Endothelial cell of umbilical vein (primary cell): ENCODE data around the gene CDK18. TPM values are rescaled to one million over a fixed set of nuclear protein-coding genes. Genes with fewer than 3 reads are reported as not detected.

Source experiments
- BruUV-seq: library from RNA; stranded (reverse); fragments of 400-500 nt; replicated peaks from 2 replicates; lab custom pipeline; 2021; lab: Mats Ljungman, UMichigan
- CTCF ChIA-PET: fragments of 300-600, 350-600 bp; sonication (Branson Sonifier 250); formaldehyde crosslinking; loops from one replicate; lab custom pipeline; 2021; ENCODE audit warnings: antibody characterized with exemption, inconsistent platforms; lab: Charles Lee
- POLR2A ChIA-PET: fragments of 300-600, 350-600 bp; sonication (Branson Sonifier 250); formaldehyde crosslinking; loops from one replicate; lab custom pipeline; 2021; ENCODE audit warnings: antibody characterized with exemption, inconsistent platforms; lab: Charles Lee
- DNase-seq: peaks from one replicate; pipeline ENCODE4 v3.0.0-alpha.2; 2011; ENCODE audit warnings: low read depth, low spot score
- FAIRE-seq: peaks from 2 replicates; lab custom pipeline; 2011; peaks lifted over from hg19 to GRCh38; lab: Jason Lieb, UNC
- H2AFZ ChIP-seq: 2 replicates; pipeline ENCODE4 v1.6.0; 2012; ENCODE audit warnings: low read depth, low read length, control low read depth, inconsistent platforms
- H3K27ac ChIP-seq: 2 replicates; pipeline ENCODE4 v1.5.1; 2011; ENCODE audit warnings: low read depth, mild to moderate bottlenecking, control low read depth, low read length, moderate library complexity; ENCODE audit not compliant: insufficient read depth
- H3K27me3 ChIP-seq, 2 experiments: 2 replicates each; pipeline versions ENCODE4 v1.6.0 to v1.6.1; 2011; ENCODE audit warnings: low read length in 2 of 2, mixed read lengths in 1 of 2; ENCODE audit not compliant: control insufficient read depth in 2 of 2, insufficient read depth in 2 of 2
- H3K36me3 ChIP-seq, 2 experiments: 2 replicates in 1 of 2; 3 replicates in 1 of 2; pipeline ENCODE4 v1.5.1; 2011; ENCODE audit warnings: low read length in 2 of 2, mild to moderate bottlenecking in 1 of 2, moderate library complexity in 1 of 2; ENCODE audit not compliant: control insufficient read depth in 2 of 2, insufficient read depth in 2 of 2; ENCODE audit errors: extremely low read depth in 1 of 2
- H3K4me1 ChIP-seq: 3 replicates; pipeline ENCODE4 v1.5.1; 2011; ENCODE audit warnings: mild to moderate bottlenecking, low read length; ENCODE audit not compliant: control insufficient read depth, insufficient read depth; ENCODE audit errors: extremely low read depth
- H3K4me2 ChIP-seq: 2 replicates; pipeline ENCODE4 v1.6.1; 2011; ENCODE audit warnings: low read length, control low read depth, mixed read lengths; ENCODE audit not compliant: insufficient read depth
- H3K4me3 ChIP-seq, 3 experiments: fragments of 200-600 bp in 1 of 3; sonication (generic), shearing (Covaris generic) in 1 of 3; replicated peaks in 1 of 3; 2 replicates each; pipeline ENCODE4 v1.5.1; 2011 to 2016; ENCODE audit warnings: control low read depth in 3 of 3, low read length in 3 of 3, mild to moderate bottlenecking in 2 of 3, inconsistent platforms in 1 of 3, low read depth in 1 of 3, moderate library complexity in 1 of 3; ENCODE audit not compliant: insufficient read depth in 1 of 3
- H3K79me2 ChIP-seq: 2 replicates; pipeline ENCODE4 v1.6.0; 2012; ENCODE audit warnings: low read length, inconsistent platforms; ENCODE audit not compliant: control insufficient read depth, insufficient read depth
- H3K9ac ChIP-seq: replicated peaks from 2 replicates; pipeline ENCODE3; 2011; ENCODE audit warnings: low read length, control low read depth; ENCODE audit not compliant: insufficient read depth; ENCODE audit errors: extremely low read depth
- H3K9me1 ChIP-seq: replicated peaks from 3 replicates; pipeline ENCODE4 v1.6.0; 2011; ENCODE audit warnings: mild to moderate bottlenecking, low read length; ENCODE audit not compliant: control insufficient read depth, insufficient read depth; ENCODE audit errors: extremely low read depth
- H3K9me3 ChIP-seq: replicated peaks from 2 replicates; pipeline ENCODE4 v1.5.1; 2012; ENCODE audit warnings: low read length, inconsistent platforms; ENCODE audit not compliant: control insufficient read depth, insufficient read depth
- H4K20me1 ChIP-seq: replicated peaks from 2 replicates; pipeline ENCODE3; 2011; ENCODE audit warnings: mild to moderate bottlenecking, low read length; ENCODE audit not compliant: control insufficient read depth, insufficient read depth; ENCODE audit errors: extremely low read depth
- EZH2 ChIP-seq: IDR thresholded peaks from 2 replicates; pipeline ENCODE4 v1.6.1; 2012; ENCODE audit warnings: borderline replicate concordance, low read depth, mild to moderate bottlenecking, moderate library complexity, low read length, inconsistent platforms; ENCODE audit not compliant: severe bottlenecking
- FOS ChIP-seq: IDR thresholded peaks from 2 replicates; pipeline ENCODE4 v1.6.1; 2011; ENCODE audit warnings: mild to moderate bottlenecking, low read length, moderate library complexity, borderline replicate concordance; ENCODE audit not compliant: insufficient read depth
- GATA2 ChIP-seq: IDR thresholded peaks from 2 replicates; pipeline ENCODE4 v1.7.0; 2011; ENCODE audit warnings: low read depth, mild to moderate bottlenecking, moderate library complexity, mixed read lengths, low read length; ENCODE audit not compliant: insufficient read length, insufficient read depth
- JUN ChIP-seq: IDR thresholded peaks from 2 replicates; pipeline ENCODE4 v1.6.1; 2011; ENCODE audit warnings: borderline replicate concordance, low read depth; ENCODE audit not compliant: insufficient read length, insufficient read depth
- MAX ChIP-seq: IDR thresholded peaks from 2 replicates; pipeline ENCODE4 v1.6.1; 2011; ENCODE audit not compliant: insufficient read depth, insufficient read length
- MYC ChIP-seq: IDR thresholded peaks from one replicate; pipeline ENCODE4 v1.6.1; 2011; ENCODE audit warnings: mild to moderate bottlenecking, low read depth, low read length
- POLR2A ChIP-seq: IDR thresholded peaks from 2 replicates; pipeline ENCODE4 v1.6.1; 2012; ENCODE audit warnings: low read depth, mild to moderate bottlenecking, control low read depth, low read length
- POLR2AphosphoS5 ChIP-seq: IDR thresholded peaks from 2 replicates; pipeline ENCODE4 v1.6.1; 2012; ENCODE audit warnings: low read depth, mild to moderate bottlenecking, control low read depth, low read length, moderate library complexity; ENCODE audit not compliant: insufficient read depth
- dilution Hi-C: fragments of 300-500 bp; cut with MboI; formaldehyde crosslinking; loops from one replicate; pipeline ENCODE4 v1.15.0; 2019; ENCODE audit warnings: low sequenced_read_pairs; ENCODE audit not compliant: extremely low pct_ligation_motif_present
- intact Hi-C: fragments of 100-400 bp; cut with micrococcal nuclease; formaldehyde crosslinking; loops from one replicate; pipeline ENCODE4 v1.10.0; 2022
- polyA plus RNA-seq, 4 experiments: library from polyadenylated mRNA; depleted of rRNA in 3 of 4; stranded (reverse) in 3 of 4; unstranded in 1 of 4; fragments of >200 nt; gene quantifications; 2 replicates each; pipeline versions ENCODE4 v1.2.1 to v1.2.3, GENCODE V29; 2011 to 2012; ENCODE audit warnings: missing spikeins in 1 of 4
- total RNA-seq: library from RNA; stranded (reverse); gene quantifications from 2 replicates; pipeline ENCODE4 v1.2.3, GENCODE V29; 2021
- TF ChIP-seq, protein P1 (sequence below), 2 donors: IDR thresholded peaks; 1 replicate in 1 of 2; 2 replicates in 1 of 2; pipeline ENCODE4 v1.5.1; 2011; ENCODE audit warnings: low read length in 2 of 2, mild to moderate bottlenecking in 2 of 2, moderate library complexity in 2 of 2, control low read depth in 1 of 2, inconsistent platforms in 1 of 2, low read depth in 1 of 2; ENCODE audit not compliant: insufficient read depth in 1 of 2; ENCODE audit errors: extremely low read depth in 1 of 2

Gene CDK18
- total and polyA plus RNA-seq, 2 donors (not counting 3 experiments of a cell fraction or from before 2014, with no cell fraction given): 0.17 to 1.2 TPM

DNA sequence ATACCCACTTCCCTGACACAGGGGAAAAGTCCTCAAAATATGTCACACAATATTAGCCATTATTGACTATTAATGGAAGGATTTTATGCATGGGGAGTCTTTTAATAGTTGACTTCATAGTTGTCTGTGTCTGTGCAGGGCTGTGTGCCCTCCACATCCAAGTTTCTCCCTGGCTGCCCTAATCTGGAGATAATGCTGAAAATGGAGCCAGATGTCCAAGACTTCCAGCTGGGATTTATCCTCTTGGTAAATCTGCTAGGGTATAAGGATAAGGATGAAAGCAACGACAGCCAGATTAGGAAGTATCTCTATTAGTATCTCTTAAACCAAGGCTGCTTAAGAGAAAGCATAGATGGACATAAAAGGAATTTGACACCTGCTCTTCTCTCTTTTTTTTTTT is 42.1 kb downstream of the CDK18 start:
- H3K9me3 ChIP-seq: no peaks in the 10 kb centered on the region
- FAIRE-seq (no peak), DNase-seq (no peak)
- CTCF ChIA-PET: interaction anchor here (1.5 kb wide), 1 partner anchor 12 kb away, joined by 5 read pairs; no protein-coding TSS in a partner anchor
- no peaks in the 10 kb centered on the region for H3K36me3 ChIP-seq
- no peak overlapping the region for H3K4me3 ChIP-seq
- no peaks in the 10 kb centered on the region for H3K79me2 ChIP-seq
- no peak overlapping the region for H3K4me2 ChIP-seq
- H3K27ac ChIP-seq: no peak overlapping the region
- dilution Hi-C loops (no loop called here), intact Hi-C loops (no loop called here)
- POLR2A ChIA-PET: no interaction called here
- no peak overlapping the region for H2AFZ ChIP-seq
- H3K4me1 ChIP-seq: peaks cover 9% of the 10 kb centered on the region
- H3K9me1 ChIP-seq: no peaks in the 10 kb centered on the region
- TF ChIP-seq EZH2 (no peak), GATA2 (no peak), MYC (no peak), POLR2AphosphoS5 (no peak), JUN (no peak), MAX (no peak), FOS (no peak), POLR2A (no peak)
- TF ChIP-seq, protein P1, sequence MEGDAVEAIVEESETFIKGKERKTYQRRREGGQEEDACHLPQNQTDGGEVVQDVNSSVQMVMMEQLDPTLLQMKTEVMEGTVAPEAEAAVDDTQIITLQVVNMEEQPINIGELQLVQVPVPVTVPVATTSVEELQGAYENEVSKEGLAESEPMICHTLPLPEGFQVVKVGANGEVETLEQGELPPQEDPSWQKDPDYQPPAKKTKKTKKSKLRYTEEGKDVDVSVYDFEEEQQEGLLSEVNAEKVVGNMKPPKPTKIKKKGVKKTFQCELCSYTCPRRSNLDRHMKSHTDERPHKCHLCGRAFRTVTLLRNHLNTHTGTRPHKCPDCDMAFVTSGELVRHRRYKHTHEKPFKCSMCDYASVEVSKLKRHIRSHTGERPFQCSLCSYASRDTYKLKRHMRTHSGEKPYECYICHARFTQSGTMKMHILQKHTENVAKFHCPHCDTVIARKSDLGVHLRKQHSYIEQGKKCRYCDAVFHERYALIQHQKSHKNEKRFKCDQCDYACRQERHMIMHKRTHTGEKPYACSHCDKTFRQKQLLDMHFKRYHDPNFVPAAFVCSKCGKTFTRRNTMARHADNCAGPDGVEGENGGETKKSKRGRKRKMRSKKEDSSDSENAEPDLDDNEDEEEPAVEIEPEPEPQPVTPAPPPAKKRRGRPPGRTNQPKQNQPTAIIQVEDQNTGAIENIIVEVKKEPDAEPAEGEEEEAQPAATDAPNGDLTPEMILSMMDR (IDR thresholded peaks at IDR 0.05; ENCODE audit: extremely low read depth in 1 of 2, insufficient read depth in 1 of 2, low read depth in 1 of 2, low read length in 2 of 2): no peak
- no peak overlapping the region for H3K9ac ChIP-seq
- peaks cover 4 to 10% of the 10 kb centered on the region in 2 experiments for H3K27me3 ChIP-seq
- BruUV-seq: no TSS peak
- no peaks in the 10 kb centered on the region for H4K20me1 ChIP-seq
